Sigmoid colon (tissue), 4 donors: ENCODE data around the gene KPNA6.

Experiments used
- CTCF ChIP-seq, 4 experiments: fragments of 450-650 bp in 3 of 4; fragments of 200-600 bp in 1 of 4; IDR thresholded peaks; one replicate each; pipeline ENCODE4 v1.5.1; 2016 to 2019; ENCODE audit warnings: antibody characterized with exemption in 4 of 4, mild to moderate bottlenecking in 3 of 4, moderate library complexity in 2 of 4
- POLR2A ChIP-seq, 2 donors: fragments of 450-650 bp; IDR thresholded peaks; one replicate each; pipeline ENCODE4 v1.6.1; 2016; ENCODE audit warnings: antibody characterized with exemption in 2 of 2, mild to moderate bottlenecking in 2 of 2, moderate library complexity in 2 of 2
- POLR2AphosphoS5 ChIP-seq, 4 donors: sonication (generic); formaldehyde crosslinking; IDR thresholded peaks; one replicate each; pipeline ENCODE4 v1.6.1; 2017; ENCODE audit warnings: antibody characterized with exemption in 4 of 4

- TF ChIP-seq CTCF (IDR thresholded peaks at IDR 0.05) (no peak), POLR2AphosphoS5 (IDR thresholded peaks at IDR 0.05) (no peak), POLR2A (IDR thresholded peaks at IDR 0.05) (no peak)
Observed at GRCh38 chr1:32201011-32201855, 93.4 kb downstream of the KPNA6 start.
